ENCODE data around the gene TREX2.

TREX2 gene

DNA sequence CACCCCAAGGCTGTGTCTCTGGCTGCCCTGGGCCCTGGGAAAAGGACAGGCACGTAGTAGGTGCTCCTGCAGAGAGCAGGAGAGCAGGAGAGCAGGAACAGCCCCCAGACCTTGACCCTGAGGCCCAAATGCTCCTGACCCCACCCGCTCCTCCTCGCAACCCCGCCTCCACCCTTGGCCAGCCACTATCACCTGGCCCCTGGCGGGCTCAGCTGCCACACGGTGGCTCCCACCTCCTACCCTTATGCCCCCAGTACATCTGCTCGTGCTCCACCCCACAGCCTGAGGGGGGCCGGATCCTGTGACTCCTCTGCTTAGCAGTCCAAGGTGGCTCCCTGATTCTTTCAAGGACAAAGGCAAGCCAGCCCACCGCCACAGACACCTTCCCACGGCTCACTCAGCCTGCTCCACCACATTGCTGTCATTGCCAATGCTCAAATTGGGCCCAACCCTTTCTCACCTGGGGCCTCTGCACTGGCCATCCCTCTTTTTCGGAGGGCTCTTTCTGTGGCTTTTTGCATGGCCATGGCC is 30.0 kb upstream of the TREX2 start:
- no peak for DNase-seq (ENCODE audit: low read depth in 3 of 3, low spot score in 1 of 3)

DNA sequence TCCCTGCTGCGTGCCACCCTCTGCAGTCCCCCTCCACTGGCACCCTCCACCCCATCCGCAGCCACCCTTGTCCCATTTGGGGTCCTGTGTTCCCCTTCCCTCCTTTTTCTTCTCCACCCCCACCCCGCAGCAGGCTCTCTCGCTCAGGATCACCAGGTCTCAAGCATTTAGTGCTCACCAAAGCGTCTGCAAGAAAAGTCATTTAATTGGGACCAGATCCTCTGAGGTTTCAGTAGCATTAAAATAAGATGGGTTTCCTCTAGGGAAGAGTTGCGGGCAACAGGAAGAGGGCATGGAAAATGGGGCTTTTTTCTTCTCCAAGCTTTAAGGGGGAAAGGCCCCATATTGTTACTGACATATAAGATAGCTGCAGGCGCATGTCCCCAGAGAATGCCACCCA is 29.4 kb upstream of the TREX2 start:
- no peak for DNase-seq (ENCODE audit: low read depth in 3 of 3, low spot score in 1 of 3)

DNA sequence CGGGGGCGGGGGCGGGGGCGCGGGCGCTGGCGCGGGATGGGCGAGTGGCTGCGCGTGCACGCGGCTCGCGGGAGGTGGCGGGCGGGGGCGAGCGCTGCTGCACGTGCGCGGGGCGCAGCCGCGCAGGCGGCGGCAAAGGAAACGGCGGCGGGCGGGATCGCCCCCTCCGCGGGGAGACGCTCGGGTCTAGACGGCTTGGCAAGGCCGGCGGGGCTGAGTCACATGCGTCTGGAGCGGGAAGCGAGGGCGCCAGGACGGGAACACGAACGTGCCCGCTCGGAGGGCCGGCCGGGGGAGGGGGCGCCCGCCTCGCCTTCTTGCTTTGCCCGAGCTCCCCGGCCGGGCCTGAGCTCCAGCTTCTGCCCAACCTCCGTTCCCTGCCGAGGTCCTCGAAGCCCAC is 28.9 kb upstream of the TREX2 start:
- DNase-seq (ENCODE audit: low read depth in 3 of 3, low spot score in 1 of 3): peak in 2 of 3 donors; percentile 25 to 37

DNA sequence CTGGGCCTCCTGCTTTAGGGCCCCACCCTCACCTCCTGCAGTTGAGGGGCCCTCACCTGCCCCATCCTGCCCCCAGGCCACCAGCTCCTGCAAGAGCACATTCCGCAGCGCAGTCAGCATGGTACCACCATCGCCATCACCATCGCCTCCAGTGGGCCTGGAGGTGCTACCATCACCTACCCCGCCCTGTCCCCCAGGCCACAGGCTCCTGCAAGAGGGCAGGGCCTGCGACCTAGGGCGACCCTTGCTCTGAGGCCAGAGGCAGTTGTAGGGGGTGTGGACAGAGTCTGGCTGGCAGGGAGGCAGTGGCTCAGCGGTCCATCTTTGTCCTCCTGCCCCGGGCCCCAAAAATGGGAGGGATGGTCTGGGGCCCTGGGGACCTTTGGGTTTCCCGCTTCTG is 28.4 kb upstream of the TREX2 start:
- no peak for DNase-seq (ENCODE audit: low read depth in 3 of 3, low spot score in 1 of 3)

DNA sequence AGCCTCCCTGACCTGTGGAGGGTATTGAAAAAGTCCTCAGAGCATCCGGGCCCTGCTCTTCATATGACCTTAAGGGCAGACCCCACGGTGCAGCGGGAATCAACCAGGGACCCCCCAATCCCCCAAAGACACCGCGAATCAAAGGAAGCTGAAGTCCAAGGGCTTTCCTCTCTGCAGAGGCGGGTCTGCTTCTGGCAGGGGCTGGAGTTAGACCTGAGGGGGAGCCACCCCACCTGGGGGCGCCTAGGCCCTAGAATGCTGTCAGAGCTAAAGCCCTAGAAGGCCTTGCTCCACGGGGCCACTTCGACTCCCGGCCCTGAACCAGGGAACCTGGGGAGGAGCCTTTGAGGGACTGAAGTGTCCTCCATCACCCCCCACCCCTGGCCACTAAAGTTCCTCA is 27.3 kb upstream of the TREX2 start:
- no peak for DNase-seq (ENCODE audit: low read depth in 3 of 3, low spot score in 1 of 3)

DNA sequence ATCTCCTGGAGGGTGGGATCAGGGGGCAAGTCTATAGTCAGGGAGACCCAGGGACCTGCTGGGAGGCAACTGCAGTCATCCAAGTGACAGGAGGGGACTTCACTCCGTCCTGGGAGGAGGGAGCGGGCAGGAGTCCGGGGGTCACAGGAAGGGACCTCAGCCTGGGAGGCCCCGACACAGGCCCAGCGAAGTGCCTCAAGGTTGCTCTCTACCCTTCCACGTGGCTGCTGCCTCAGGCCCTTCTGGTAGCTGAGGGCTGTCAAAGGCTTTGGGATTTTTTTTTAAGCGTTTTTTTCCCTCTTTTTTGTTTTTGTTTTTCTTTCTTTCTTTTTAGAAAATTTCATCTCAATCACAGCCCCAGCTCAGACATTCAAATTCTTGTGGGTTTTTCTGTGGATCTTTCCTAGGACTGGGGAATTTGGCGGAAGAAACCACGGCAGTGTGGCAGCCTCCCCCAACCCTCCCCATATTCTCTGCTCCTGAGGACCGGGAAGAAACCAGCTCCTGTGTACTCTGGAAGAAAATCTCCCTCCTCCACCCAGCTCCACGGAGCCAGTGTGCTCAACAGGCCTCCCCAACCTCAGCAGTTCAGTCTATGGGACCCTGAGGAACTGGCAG is 25.9 kb upstream of the TREX2 start:
- no peak for DNase-seq (ENCODE audit: low read depth in 3 of 3, low spot score in 1 of 3)

GRCh38 chrX:153470411-153471363 is 24.8 kb upstream of the TREX2 start, which contains the start of gene HAUS7:
Gene HAUS7 (minus strand): TSS chrX:153470576. CDS start chrX:153470557, 19 bp downstream.
- peak; percentile 72 to 81 (median 77) for DNase-seq (ENCODE audit: low read depth in 3 of 3, low spot score in 1 of 3)

GRCh38 chrX:153469811-153470410 is 24.1 kb upstream of the TREX2 start:
- DNase-seq (ENCODE audit: low read depth in 3 of 3, low spot score in 1 of 3): peak in 1 of 3 donors; percentile 14

DNA sequence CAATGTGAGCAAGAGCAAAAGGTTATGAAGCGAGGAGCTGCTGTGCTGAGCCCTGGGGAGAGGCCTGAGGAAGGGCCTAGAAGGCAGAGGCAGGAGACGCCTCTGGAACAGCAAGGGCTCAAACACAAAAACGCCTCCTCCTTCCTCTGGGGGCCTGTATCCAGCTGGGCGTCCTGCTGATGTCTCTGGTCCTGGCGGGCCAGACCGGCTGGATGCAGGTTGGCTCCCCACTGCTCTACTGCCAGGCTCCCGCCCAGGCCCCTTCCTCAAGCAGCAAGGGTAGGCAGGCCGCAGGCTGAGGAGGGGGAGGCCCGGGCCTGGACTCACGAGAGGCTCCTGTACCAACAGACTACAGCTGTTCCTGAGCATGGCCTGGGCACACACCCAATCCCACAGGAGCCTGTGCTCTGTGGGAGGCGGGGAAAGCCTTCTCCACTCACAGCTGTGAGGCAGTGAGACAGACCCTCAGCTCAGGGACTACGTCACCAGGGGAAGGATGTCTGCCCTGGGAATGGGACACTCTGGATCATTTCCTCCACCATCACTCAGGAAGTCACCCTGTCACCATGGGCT is 22.2 kb upstream of the TREX2 start:
- DNase-seq (ENCODE audit: low read depth in 3 of 3, low spot score in 1 of 3): no peak

GRCh38 chrX:153465691-153466380 is 20.0 kb upstream of the TREX2 start:
- no peak for DNase-seq (ENCODE audit: low read depth in 3 of 3, low spot score in 1 of 3)

- DNase-seq (ENCODE audit: low read depth in 3 of 3, low spot score in 1 of 3): no peak
These were observed 18.3 kb upstream of the TREX2 start for GRCh38 chrX:153464116-153464515.

DNA sequence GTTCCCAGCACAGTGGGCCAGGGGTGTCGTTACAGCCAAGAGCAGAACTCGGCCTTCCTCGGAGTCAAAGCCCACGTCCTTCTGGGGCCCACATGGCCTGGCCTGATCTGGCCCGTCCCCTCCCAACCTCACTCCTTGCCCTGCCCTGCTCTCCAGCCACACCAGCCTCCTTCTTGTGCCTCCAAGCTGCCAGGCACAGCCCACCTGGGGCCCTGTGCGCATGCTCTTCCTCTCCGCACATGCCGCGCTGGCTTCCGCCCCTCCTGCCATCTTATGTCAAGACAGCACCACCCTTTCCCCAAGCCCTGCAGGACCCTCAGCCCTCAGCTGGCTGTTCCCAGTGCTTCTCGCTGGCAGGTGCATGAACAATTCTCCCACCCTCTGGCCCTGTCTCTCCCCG is 17.7 kb upstream of the TREX2 start:
- no peak for DNase-seq (ENCODE audit: low read depth in 3 of 3, low spot score in 1 of 3)

DNA sequence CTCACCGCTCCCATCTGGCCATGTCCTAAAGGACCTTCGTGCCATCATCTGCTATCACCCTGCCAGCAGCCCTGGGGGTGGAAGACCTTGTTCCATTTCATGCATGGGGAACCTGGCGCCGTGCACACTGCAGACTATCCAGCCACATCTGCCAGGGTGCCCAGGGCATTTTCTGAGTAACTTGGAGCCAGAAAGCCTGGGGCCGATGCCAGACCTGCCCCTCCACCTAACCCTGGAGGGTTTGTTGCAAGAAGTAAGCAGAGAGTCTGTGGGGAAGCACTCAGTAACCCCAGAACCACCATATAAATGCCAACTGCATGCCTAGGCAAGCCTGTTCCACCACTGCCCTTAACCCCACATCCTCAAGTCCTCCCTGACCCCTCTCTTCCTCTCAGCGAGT is 17.2 kb upstream of the TREX2 start:
- DNase-seq (ENCODE audit: low read depth in 3 of 3, low spot score in 1 of 3): no peak

DNA sequence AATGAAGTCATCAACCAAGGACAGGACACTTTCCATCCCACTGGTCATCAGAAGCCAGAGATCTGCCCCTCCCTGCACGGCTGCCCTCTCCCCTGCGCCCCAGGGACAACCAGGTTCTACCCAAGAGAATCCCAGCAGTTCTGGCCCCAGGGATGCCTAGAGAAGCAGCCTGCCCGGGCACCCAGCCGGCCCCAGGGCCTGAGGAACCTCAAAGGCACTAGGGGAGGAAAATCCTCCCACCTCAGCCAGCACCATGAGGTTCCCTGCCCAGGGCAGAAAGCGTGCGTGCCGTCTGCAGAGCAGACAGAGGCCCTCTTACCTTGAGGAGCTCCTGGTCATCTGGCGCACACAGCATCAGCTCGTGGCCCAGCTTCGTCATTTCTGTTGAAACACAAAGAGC is 16.4 kb upstream of the TREX2 start:
- no peak for DNase-seq (ENCODE audit: low read depth in 3 of 3, low spot score in 1 of 3)

- peak in 2 of 3 donors; percentile 14 to 30 for DNase-seq (ENCODE audit: low read depth in 3 of 3, low spot score in 1 of 3)
These were observed 15.0 kb upstream of the TREX2 start for GRCh38 chrX:153460826-153461225.

GRCh38 chrX:153459986-153460385 is 14.1 kb upstream of the TREX2 start:
- no peak for DNase-seq (ENCODE audit: low read depth in 3 of 3, low spot score in 1 of 3)

DNA sequence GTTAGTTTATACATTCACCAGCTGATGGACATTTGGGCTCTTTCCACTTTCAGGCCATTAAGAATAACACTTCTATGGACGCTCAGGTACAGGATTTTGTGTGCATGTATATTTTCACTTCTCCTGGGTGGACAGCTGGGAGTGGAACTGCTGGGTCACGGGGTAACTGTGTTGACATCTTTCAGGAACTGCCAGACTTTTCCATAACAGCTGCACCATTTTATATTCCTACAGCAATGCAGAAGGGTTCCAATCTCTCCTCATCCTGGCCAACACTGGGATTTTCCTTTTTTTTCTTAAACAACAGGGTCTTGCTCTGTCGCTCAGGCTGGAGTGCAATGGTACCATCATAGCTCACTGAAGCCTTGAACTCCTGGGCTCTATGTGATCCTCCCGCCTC is 12.6 kb upstream of the TREX2 start:
- DNase-seq (ENCODE audit: low read depth in 3 of 3, low spot score in 1 of 3): no peak

DNA sequence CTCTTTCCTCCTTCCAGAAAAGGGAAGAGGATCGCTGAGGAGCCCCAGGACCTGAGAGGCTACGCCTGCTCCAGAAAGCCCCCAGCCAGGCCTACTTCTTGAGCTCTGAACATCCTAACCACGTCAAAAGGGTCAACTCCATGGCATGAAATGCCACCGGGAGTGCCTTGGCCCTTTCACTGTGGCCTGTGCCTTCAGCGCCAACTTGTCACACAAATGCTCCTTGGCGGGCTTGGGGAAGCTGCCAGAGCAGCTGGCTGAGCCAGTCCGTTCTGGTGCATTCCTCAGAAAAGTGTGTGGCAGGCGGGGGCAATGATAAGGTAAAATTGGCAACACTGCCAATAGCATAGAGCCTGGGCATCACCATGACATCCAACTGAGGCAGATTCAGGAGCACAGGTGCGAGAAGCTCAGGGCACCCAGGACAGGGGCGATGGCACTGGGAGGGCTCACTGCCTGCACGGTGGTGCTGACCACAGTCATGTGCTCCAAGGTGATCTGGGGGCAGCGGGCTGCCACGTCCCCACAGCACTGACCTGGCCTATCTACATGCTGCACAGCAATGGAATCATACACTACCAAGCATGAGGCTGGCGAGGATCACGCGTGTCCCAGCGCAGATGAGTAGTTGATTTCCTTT is 12.1 kb upstream of the TREX2 start:
- no peak for DNase-seq (ENCODE audit: low read depth in 3 of 3, low spot score in 1 of 3)

DNA sequence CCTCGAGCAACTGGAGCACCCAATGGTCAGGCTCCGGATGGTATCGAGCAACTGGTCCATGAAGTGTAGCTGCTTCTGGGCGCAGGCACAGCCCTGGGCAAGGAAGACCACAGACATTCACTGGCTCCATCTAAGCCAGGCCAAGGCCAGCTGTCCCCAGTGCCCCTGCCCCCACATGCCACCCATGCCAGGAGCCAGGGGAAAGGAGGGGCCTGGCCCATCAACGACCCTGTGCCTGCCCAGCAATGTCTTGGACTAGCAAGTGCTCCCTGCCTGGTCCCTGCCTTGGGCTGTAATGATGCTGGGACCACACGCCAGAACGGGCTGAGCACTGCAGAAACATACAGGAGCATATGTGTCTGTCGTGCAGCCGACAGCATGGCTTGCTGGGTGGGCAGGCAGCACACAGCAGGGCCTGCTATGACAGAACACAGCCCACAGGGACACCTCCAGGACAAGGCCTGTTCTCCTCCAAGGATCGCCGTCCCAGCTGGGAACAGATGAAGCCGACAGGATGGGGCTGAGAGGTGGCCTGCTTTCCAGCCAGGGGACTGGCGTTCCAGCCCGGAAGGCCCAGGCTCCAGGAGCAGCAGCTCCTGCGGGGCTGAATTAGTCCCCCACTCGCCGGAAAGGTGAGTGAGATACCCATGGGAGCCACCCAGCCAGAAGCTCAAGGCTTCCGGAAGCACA is 11.4 kb upstream of the TREX2 start:
- DNase-seq (ENCODE audit: low read depth in 3 of 3, low spot score in 1 of 3): no peak

DNA sequence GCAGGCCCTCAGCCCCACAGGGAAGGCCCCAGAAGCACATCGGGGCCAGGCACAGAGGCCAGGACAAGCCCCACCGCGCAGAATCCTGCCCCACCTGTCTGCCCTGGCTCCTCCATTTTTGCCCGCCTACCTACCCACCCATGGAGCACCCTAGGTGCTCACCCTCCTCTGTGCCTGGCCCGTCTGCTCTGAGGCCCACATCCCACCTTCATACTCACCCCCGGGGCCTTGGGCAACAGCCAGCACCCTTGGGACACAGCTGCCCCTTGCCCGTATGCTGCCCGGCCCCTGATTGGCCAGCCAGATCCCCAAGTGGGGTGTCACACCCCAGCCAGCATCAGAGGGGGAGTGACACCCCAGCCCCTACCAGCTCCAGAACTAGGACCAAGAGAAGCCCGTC is 10.8 kb upstream of the TREX2 start:
- no peak for DNase-seq (ENCODE audit: low read depth in 3 of 3, low spot score in 1 of 3)
